Neutrophil (primary cell): ENCODE data around the gene SLC25A48.

Experiments used
- H3K27ac ChIP-seq: fragments of 200-600 bp; sonication (generic); 2 replicates; pipeline ENCODE4 v1.5.1; 2016; ENCODE audit warnings: mild to moderate bottlenecking, moderate library complexity
- H3K27me3 ChIP-seq: fragments of 200-600 bp; sonication (generic); 2 replicates; pipeline ENCODE4 v1.6.0; 2016; ENCODE audit warnings: mild to moderate bottlenecking
- H3K36me3 ChIP-seq: fragments of 200-600 bp; sonication (generic); 2 replicates; pipeline ENCODE4 v1.5.1; 2017
- H3K4me1 ChIP-seq, 2 experiments: fragments of 200-600 bp in 1 of 2; sonication (generic) in 1 of 2; 1 replicate in 1 of 2; 2 replicates in 1 of 2; pipeline versions ENCODE4 v1.5.1 to v1.6.1; 2013 to 2016; ENCODE audit warnings: low read depth in 1 of 2, low read length in 1 of 2, mild to moderate bottlenecking in 1 of 2, moderate library complexity in 1 of 2; ENCODE audit not compliant: control insufficient read depth in 1 of 2, insufficient read depth in 1 of 2
- H3K4me3 ChIP-seq, 2 experiments: fragments of 200-600 bp in 1 of 2; sonication (generic) in 1 of 2; 1 replicate in 1 of 2; 2 replicates in 1 of 2; pipeline ENCODE4 v1.5.1; 2013 to 2016; ENCODE audit warnings: low read depth in 1 of 2, low read length in 1 of 2, mild to moderate bottlenecking in 1 of 2, moderate library complexity in 1 of 2
- H3K9me3 ChIP-seq: fragments of 200-600 bp; sonication (generic); 2 replicates; pipeline ENCODE4 v1.5.1; 2016
- CTCF ChIP-seq: fragments of 200-600 bp; sonication (generic); IDR thresholded peaks from 2 replicates; pipeline ENCODE4 v1.5.1; 2016; ENCODE audit warnings: antibody characterized with exemption

The SLC25A48 gene

GRCh38 chr5:135826994-135827671 lies 7.3 kb upstream of the SLC25A48 start:
- Histone ChIP-seq H3K4me3 (no peak overlapping the region), H3K36me3 (no peaks in the 10 kb centered on the region), H3K4me1 (no peaks in the 10 kb centered on the region), H3K27me3 (peaks cover 25% of the 10 kb centered on the region), H3K9me3 (no peaks in the 10 kb centered on the region), H3K27ac (no peak overlapping the region)
- no peak for TF ChIP-seq CTCF

GRCh38 chr5:135827965-135828781 lies 6.3 kb upstream of the SLC25A48 start:
- Histone ChIP-seq H3K4me1 (no peaks in the 10 kb centered on the region), H3K36me3 (no peaks in the 10 kb centered on the region), H3K27me3 (peaks cover 35% of the 10 kb centered on the region), H3K9me3 (no peaks in the 10 kb centered on the region), H3K4me3 (no peak overlapping the region), H3K27ac (no peak overlapping the region)
- no peak for TF ChIP-seq CTCF

- TF ChIP-seq CTCF = no peak
- H3K27me3 ChIP-seq = peaks cover 41% of the 10 kb centered on the region
Observed at GRCh38 chr5:135828782-135829127, 5.7 kb upstream of the SLC25A48 start.

GRCh38 chr5:135829179-135829578 lies 5.3 kb upstream of the SLC25A48 start:
- no peaks in the 10 kb centered on the region for H3K4me1 ChIP-seq
- no peaks in the 10 kb centered on the region for H3K36me3 ChIP-seq
- no peak overlapping the region for H3K27ac ChIP-seq
- no peak overlapping the region for H3K4me3 ChIP-seq
- H3K9me3 ChIP-seq = no peaks in the 10 kb centered on the region
- TF ChIP-seq CTCF = no peak
- H3K27me3 ChIP-seq = peaks cover 45% of the 10 kb centered on the region

More at GRCh38 chr5:135828782-135829127, 5.7 kb upstream of the SLC25A48 start:
- Histone ChIP-seq H3K9me3 (no peaks in the 10 kb centered on the region), H3K27ac (no peak overlapping the region), H3K36me3 (no peaks in the 10 kb centered on the region), H3K4me3 (no peak overlapping the region), H3K4me1 (no peaks in the 10 kb centered on the region)

- H3K4me3 ChIP-seq = no peak overlapping the region
- H3K4me1 ChIP-seq = no peaks in the 10 kb centered on the region
- H3K27me3 ChIP-seq = peaks cover 52% of the 10 kb centered on the region
- H3K27ac ChIP-seq = no peak overlapping the region
- H3K9me3 ChIP-seq = no peaks in the 10 kb centered on the region
- no peak for TF ChIP-seq CTCF
- no peaks in the 10 kb centered on the region for H3K36me3 ChIP-seq
Observed at GRCh38 chr5:135829681-135830383, 4.6 kb upstream of the SLC25A48 start.
